Astrocyte (in vitro differentiated cells and primary cell): Measurements from ENCODE around the gene NUMB. TPM values are rescaled to one million over a fixed set of nuclear protein-coding genes. Genes with fewer than 3 reads are reported as not detected.

Experiments
- DNase-seq: peaks from one replicate; pipeline ENCODE4 v3.0.0-alpha.2; 2010; ENCODE audit warnings: low read depth
- FAIRE-seq: peaks from 2 replicates; lab custom pipeline; 2011; peaks lifted over from hg19 to GRCh38; lab: Jason Lieb, UNC
- H2AFZ ChIP-seq: 2 replicates; pipeline ENCODE4 v1.6.0; 2012; ENCODE audit warnings: low read depth, low read length, inconsistent platforms
- H3K27ac ChIP-seq: 2 replicates; pipeline ENCODE4 v1.5.1; 2011; ENCODE audit warnings: low read depth, low read length, inconsistent platforms
- H3K27me3 ChIP-seq: 2 replicates; pipeline ENCODE4 v1.6.0; 2011; ENCODE audit warnings: low read length, inconsistent platforms; ENCODE audit not compliant: insufficient read depth
- H3K36me3 ChIP-seq: 2 replicates; pipeline ENCODE4 v1.5.1; 2011; ENCODE audit warnings: low read length, inconsistent platforms; ENCODE audit not compliant: insufficient read depth
- H3K4me1 ChIP-seq: 2 replicates; pipeline ENCODE4 v1.5.1; 2011; ENCODE audit warnings: low read length, inconsistent platforms; ENCODE audit not compliant: insufficient read depth
- H3K4me2 ChIP-seq: 2 replicates; pipeline ENCODE4 v1.6.0; 2012; ENCODE audit warnings: low read length, inconsistent platforms
- H3K4me3 ChIP-seq: 2 replicates; pipeline ENCODE4 v1.5.1; 2011; ENCODE audit warnings: low read depth, mild to moderate bottlenecking, low read length, inconsistent platforms; ENCODE audit not compliant: insufficient read depth
- H3K79me2 ChIP-seq: 2 replicates; pipeline ENCODE4 v1.6.0; 2012; ENCODE audit warnings: mild to moderate bottlenecking, low read length, inconsistent platforms; ENCODE audit not compliant: insufficient read depth
- H3K9ac ChIP-seq: 2 replicates; pipeline ENCODE4 v1.6.0; 2012; ENCODE audit warnings: mild to moderate bottlenecking, low read length, inconsistent platforms
- H3K9me3 ChIP-seq: 2 replicates; pipeline ENCODE4 v1.5.1; 2012; ENCODE audit warnings: low read depth, mild to moderate bottlenecking, low read length, inconsistent platforms; ENCODE audit not compliant: insufficient read depth
- H4K20me1 ChIP-seq: 2 replicates; pipeline ENCODE4 v1.6.0; 2012; ENCODE audit warnings: low read length, inconsistent platforms; ENCODE audit not compliant: insufficient read depth
- H3K27ac Mint-ChIP-seq: one replicate; pipeline ENCODE4 v1.8.0; 2021; ENCODE audit warnings: mild to moderate bottlenecking, mixed read lengths; ENCODE audit not compliant: unreplicated experiment
- H3K27me3 Mint-ChIP-seq: one replicate; pipeline ENCODE4 v1.8.0; 2021; ENCODE audit warnings: low read depth, mixed read lengths; ENCODE audit not compliant: unreplicated experiment
- H3K36me3 Mint-ChIP-seq: one replicate; pipeline ENCODE4 v1.8.0; 2021; ENCODE audit warnings: low read depth, mixed read lengths; ENCODE audit not compliant: unreplicated experiment
- H3K4me1 Mint-ChIP-seq: one replicate; pipeline ENCODE4 v1.8.0; 2021; ENCODE audit warnings: low read depth, mixed read lengths; ENCODE audit not compliant: unreplicated experiment
- H3K4me3 Mint-ChIP-seq: one replicate; pipeline ENCODE4 v1.8.0; 2021; ENCODE audit warnings: mild to moderate bottlenecking, moderate library complexity, mixed read lengths; ENCODE audit not compliant: unreplicated experiment
- H3K9me3 Mint-ChIP-seq: one replicate; pipeline ENCODE4 v1.8.0; 2021; ENCODE audit warnings: mild to moderate bottlenecking, mixed read lengths; ENCODE audit not compliant: unreplicated experiment
- EZH2 ChIP-seq: IDR thresholded peaks from 2 replicates; pipeline ENCODE4 v1.6.1; 2012; ENCODE audit warnings: mild to moderate bottlenecking, low read length, inconsistent platforms; ENCODE audit not compliant: insufficient read depth
- total RNA-seq: library from RNA; stranded (reverse); gene quantifications from 2 replicates; pipeline ENCODE4 v1.2.1, GENCODE V29; 2021
- TF ChIP-seq, protein P1 (sequence below): IDR thresholded peaks from 2 replicates; pipeline ENCODE4 v1.5.1; 2011; ENCODE audit warnings: low read depth, mild to moderate bottlenecking, inconsistent platforms, low read length, moderate library complexity; ENCODE audit not compliant: insufficient read depth

Gene NUMB
- total RNA-seq, 1 donor from 2014 or later = 93.9 TPM

GRCh38 chr14:73261075-73261474 lies 197.3 kb downstream of the NUMB start:
- TF ChIP-seq, protein P1, sequence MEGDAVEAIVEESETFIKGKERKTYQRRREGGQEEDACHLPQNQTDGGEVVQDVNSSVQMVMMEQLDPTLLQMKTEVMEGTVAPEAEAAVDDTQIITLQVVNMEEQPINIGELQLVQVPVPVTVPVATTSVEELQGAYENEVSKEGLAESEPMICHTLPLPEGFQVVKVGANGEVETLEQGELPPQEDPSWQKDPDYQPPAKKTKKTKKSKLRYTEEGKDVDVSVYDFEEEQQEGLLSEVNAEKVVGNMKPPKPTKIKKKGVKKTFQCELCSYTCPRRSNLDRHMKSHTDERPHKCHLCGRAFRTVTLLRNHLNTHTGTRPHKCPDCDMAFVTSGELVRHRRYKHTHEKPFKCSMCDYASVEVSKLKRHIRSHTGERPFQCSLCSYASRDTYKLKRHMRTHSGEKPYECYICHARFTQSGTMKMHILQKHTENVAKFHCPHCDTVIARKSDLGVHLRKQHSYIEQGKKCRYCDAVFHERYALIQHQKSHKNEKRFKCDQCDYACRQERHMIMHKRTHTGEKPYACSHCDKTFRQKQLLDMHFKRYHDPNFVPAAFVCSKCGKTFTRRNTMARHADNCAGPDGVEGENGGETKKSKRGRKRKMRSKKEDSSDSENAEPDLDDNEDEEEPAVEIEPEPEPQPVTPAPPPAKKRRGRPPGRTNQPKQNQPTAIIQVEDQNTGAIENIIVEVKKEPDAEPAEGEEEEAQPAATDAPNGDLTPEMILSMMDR = no peak
- TF ChIP-seq EZH2 = no peak
- Histone ChIP-seq H4K20me1 (no peaks in the 10 kb centered on the region), H3K27me3 (no peaks in the 10 kb centered on the region), H3K4me1 (no peaks in the 10 kb centered on the region), H3K9ac (no peak overlapping the region), H2AFZ (no peak overlapping the region), H3K9me3 (no peaks in the 10 kb centered on the region), H3K27ac (no peak overlapping the region), H3K4me3 (no peak overlapping the region), H3K79me2 (no peaks in the 10 kb centered on the region), H3K4me2 (no peak overlapping the region), H3K36me3 (no peaks in the 10 kb centered on the region)
- DNase-seq (no peak), FAIRE-seq (no peak)
- peaks cover 6% of the 10 kb centered on the region for H3K27me3 Mint-ChIP-seq
- H3K9me3 Mint-ChIP-seq = no peaks in the 10 kb centered on the region
- H3K27ac Mint-ChIP-seq = peak overlapping the region; percentile 72
- H3K4me1 Mint-ChIP-seq = no peaks in the 10 kb centered on the region
- H3K4me3 Mint-ChIP-seq = no peak overlapping the region
- H3K36me3 Mint-ChIP-seq = no peaks in the 10 kb centered on the region

DNA sequence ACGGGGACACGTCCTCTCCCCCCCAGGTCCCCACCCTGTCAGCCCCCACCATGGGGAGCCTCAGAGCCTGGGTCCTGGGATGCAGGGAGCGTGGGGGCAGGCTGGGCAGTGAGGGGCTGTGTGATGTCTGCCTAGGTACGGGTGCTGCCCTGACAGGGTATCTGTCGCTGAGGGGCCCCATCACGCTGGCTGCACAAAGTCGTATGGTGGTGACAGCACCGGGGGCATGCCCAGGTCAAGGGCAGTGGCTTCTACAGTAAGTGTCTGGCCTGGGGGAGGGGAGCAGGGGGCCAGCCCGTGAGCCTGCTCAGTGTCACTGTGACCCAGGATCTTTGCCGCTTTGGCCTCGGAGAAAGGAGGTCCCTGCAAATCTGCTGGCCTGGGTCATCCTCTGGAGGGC lies 197.8 kb downstream of the NUMB start:
- Histone ChIP-seq H2AFZ (no peak overlapping the region), H3K4me1 (no peaks in the 10 kb centered on the region), H3K79me2 (no peaks in the 10 kb centered on the region), H3K4me2 (no peak overlapping the region), H3K4me3 (no peak overlapping the region), H3K9ac (no peak overlapping the region), H3K36me3 (no peaks in the 10 kb centered on the region), H3K27me3 (no peaks in the 10 kb centered on the region), H4K20me1 (no peaks in the 10 kb centered on the region), H3K27ac (no peak overlapping the region), H3K9me3 (no peaks in the 10 kb centered on the region)
- H3K36me3 Mint-ChIP-seq = no peaks in the 10 kb centered on the region
- H3K4me3 Mint-ChIP-seq = no peak overlapping the region
- no peak for TF ChIP-seq EZH2
- TF ChIP-seq, protein P1 = no peak
- H3K27me3 Mint-ChIP-seq = peaks cover 10% of the 10 kb centered on the region
- H3K27ac Mint-ChIP-seq = no peak overlapping the region
- no peak for DNase-seq
- H3K9me3 Mint-ChIP-seq = no peaks in the 10 kb centered on the region
- no peaks in the 10 kb centered on the region for H3K4me1 Mint-ChIP-seq
- no peak for FAIRE-seq

DNA sequence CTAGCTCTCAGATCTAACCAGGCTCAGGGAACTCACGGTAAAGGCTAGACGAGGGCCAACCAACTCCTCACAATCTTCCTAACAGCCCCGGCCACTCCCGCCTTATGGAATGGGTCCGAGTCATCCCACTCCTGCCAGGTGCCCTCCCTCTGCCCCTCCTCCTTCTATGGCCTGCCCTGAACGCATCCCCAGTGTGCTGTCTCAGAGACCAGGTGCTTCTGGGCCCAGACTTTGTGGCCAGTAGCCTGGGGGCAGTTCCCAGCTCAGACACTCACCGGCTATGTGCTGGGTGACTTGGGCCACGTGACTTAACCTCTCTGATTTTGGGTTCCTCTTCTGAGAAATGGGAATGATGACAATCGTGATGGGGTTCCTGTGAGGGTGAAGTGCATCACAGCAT lies 198.5 kb downstream of the NUMB start:
- Mint-ChIP-seq H3K27ac (no peak overlapping the region), H3K4me1 (no peaks in the 10 kb centered on the region), H3K36me3 (peaks cover 3% of the 10 kb centered on the region), H3K4me3 (no peak overlapping the region), H3K9me3 (no peaks in the 10 kb centered on the region), H3K27me3 (peaks cover 13% of the 10 kb centered on the region)
- Histone ChIP-seq H3K4me3 (no peak overlapping the region), H3K9me3 (no peaks in the 10 kb centered on the region), H3K79me2 (no peaks in the 10 kb centered on the region), H3K27ac (no peak overlapping the region), H3K4me2 (no peak overlapping the region), H2AFZ (no peak overlapping the region), H4K20me1 (no peaks in the 10 kb centered on the region), H3K36me3 (no peaks in the 10 kb centered on the region), H3K9ac (no peak overlapping the region), H3K27me3 (no peaks in the 10 kb centered on the region), H3K4me1 (no peaks in the 10 kb centered on the region)
- no peak for DNase-seq
- FAIRE-seq = no peak
- TF ChIP-seq EZH2 = no peak
- TF ChIP-seq, protein P1 = no peak
